ENCODE data around the gene HS3ST3B1. TPM values are rescaled to one million over a fixed set of nuclear protein-coding genes. Genes with fewer than 3 reads are reported as not detected.

The HS3ST3B1 gene
- 1 to 10 TPM; 2.4 to 8.5 (median 3.9) TPM for total RNA-seq
- under 1 TPM; 0.47 to 0.64 (median 0.56) TPM for polyA plus RNA-seq
- long read RNA-seq, donor 1 = 0 reads
- long read RNA-seq, donor 2, full-length matches to known transcripts = 4 of 4 reads
- long read RNA-seq, donor 2, partial matches to known transcripts = 0 of 4 reads
- long read RNA-seq, donor 2, other reads (novel, unspliced or antisense) = 0 of 4 reads
- long read RNA-seq, donor 3, full-length matches to known transcripts = 1 of 1 reads
- long read RNA-seq, donor 3, partial matches to known transcripts = 0 of 1 reads
- long read RNA-seq, donor 3, other reads (novel, unspliced or antisense) = 0 of 1 reads
- long read RNA-seq, donor 4, partial matches to known transcripts = 0 of 1 reads
- long read RNA-seq, donor 4, other reads (novel, unspliced or antisense) = 1 of 1 reads
- long read RNA-seq, donor 5, partial matches to known transcripts = 0 of 3 reads
- long read RNA-seq, donor 5, other reads (novel, unspliced or antisense) = 0 of 3 reads
- long read RNA-seq, donor 6, partial matches to known transcripts = 0 of 1 reads
- long read RNA-seq, donor 6, other reads (novel, unspliced or antisense) = 1 of 1 reads
- long read RNA-seq, donor 7 = 0 reads
- long read RNA-seq, donor 8 = 0 reads
- long read RNA-seq, donor 9, full-length matches to known transcripts = 1 of 1 reads
- long read RNA-seq, donor 9, partial matches to known transcripts = 0 of 1 reads
- long read RNA-seq, donor 9, other reads (novel, unspliced or antisense) = 0 of 1 reads
- long read RNA-seq, donor 10, full-length matches to known transcripts = 1 of 1 reads
- long read RNA-seq, donor 10, partial matches to known transcripts = 0 of 1 reads
- long read RNA-seq, donor 10, other reads (novel, unspliced or antisense) = 0 of 1 reads

GRCh38 chr17:14300575-14301278 is at the start of gene HS3ST3B1:
Gene HS3ST3B1, plus strand, starts transcription at chr17:14301081. Its CDS starts 438 bp downstream, at chr17:14301519.
- Histone ChIP-seq H3K27me3 (peaks cover 39% of the 10 kb centered on the region), H3K4me1 (replicated peaks in 1 of 2) (peaks cover 22 to 30% of the 10 kb centered on the region in 2 donors), H3K27ac (peak within 1 kb of the TSS in 4 of 5 donors; percentile 53 to 79 (median 61)), H3K4me3 (peak within 1 kb of the TSS; percentile 37 to 64 (median 58)), H3K36me3 (replicated peaks in 1 of 2) (no peaks in the 10 kb centered on the region), H3K9me3 (replicated peaks in 1 of 3) (no peaks in the 10 kb centered on the region)
- WGBS, 4 donors = 1 to 2% (median 1%) methylated on average over 11 to 49 of the region's 49 CpGs; no CpG with 5 or more reads in 1 of the 4 donors
- TF ChIP-seq POLR2A (IDR thresholded peaks at IDR 0.05) (peak; percentile 41 to 91), CTCF (IDR thresholded peaks at IDR 0.05) (peak in 3 of 6 experiments; percentile 32 to 44 (median 32))
- intact Hi-C loops (cut with DNase I) = loop anchor here in 1 of 2 donors (5.0 kb wide), 1 partner anchor 703 kb away; no protein-coding TSS in a partner anchor
- peak; percentile 95 to 99 (median 98) for DNase-seq

DNA sequence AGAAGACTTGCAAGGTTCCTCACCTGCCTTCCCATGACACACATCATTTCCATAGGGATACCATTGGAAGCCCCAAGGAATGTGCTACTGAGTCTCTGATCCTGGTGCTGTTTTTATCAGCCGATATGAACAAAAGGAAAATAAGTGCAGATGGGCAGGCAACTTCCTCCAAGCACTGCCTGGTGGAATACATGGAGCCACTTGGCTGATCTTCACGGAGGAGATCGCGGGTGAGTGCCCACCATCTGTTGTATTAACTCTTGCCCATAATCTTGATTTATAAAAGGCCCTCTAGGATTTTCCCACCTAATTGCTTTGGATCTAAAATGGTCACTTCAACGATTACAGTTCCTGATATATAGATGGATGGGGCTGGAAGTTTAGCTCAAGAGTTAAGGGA is 39.5 kb upstream of the HS3ST3B1 start:
- DNase-seq = no peak
- Histone ChIP-seq H3K27ac (no peak overlapping the region), H3K36me3 (replicated peaks in 1 of 2) (no peaks in the 10 kb centered on the region), H3K4me3 (no peak overlapping the region), H3K4me1 (replicated peaks in 1 of 2) (no peaks in the 10 kb centered on the region), H3K27me3 (no peaks in the 10 kb centered on the region), H3K9me3 (replicated peaks in 1 of 3) (no peaks in the 10 kb centered on the region)
- intact Hi-C loops (cut with DNase I) = no loop called here
- TF ChIP-seq POLR2A (IDR thresholded peaks at IDR 0.05) = no peak
- TF ChIP-seq CTCF (IDR thresholded peaks at IDR 0.05) = no peak
- 84 to 90% (median 89%) methylated on average over 5 of the region's 5 CpGs for WGBS, 4 donors

- WGBS, 4 donors = 67 to 85% (median 76%) methylated on average over 2 of the region's 2 CpGs
These were observed 32.6 kb upstream of the HS3ST3B1 start for GRCh38 chr17:14268264-14268663.

More at GRCh38 chr17:14268264-14268663, 32.6 kb upstream of the HS3ST3B1 start:
- intact Hi-C loops (cut with DNase I) = no loop called here
- no peak for DNase-seq
- H3K4me1 ChIP-seq (replicated peaks in 1 of 2) = no peaks in the 10 kb centered on the region
- no peaks in the 10 kb centered on the region for H3K27me3 ChIP-seq
- no peak overlapping the region for H3K27ac ChIP-seq
- no peaks in the 10 kb centered on the region for H3K36me3 ChIP-seq (replicated peaks in 1 of 2)
- H3K4me3 ChIP-seq = no peak overlapping the region
- no peaks in the 10 kb centered on the region for H3K9me3 ChIP-seq (replicated peaks in 1 of 3)
- TF ChIP-seq POLR2A (IDR thresholded peaks at IDR 0.05) (no peak), CTCF (IDR thresholded peaks at IDR 0.05) (no peak)
